Trophoblast cell (in vitro differentiated cells and primary cell): Measurements from ENCODE around the gene RPL7A. TPM values are rescaled to one million over a fixed set of nuclear protein-coding genes. Genes with fewer than 3 reads are reported as not detected.
"Not testable (repeated sequence)": the region's sequence is repeated elsewhere in the genome, so short reads cannot be mapped to it uniquely, and the experiment has no call there.

ENCODE experiments used
- DNase-seq, 2 donors: peaks; one replicate each; pipeline ENCODE4 v3.0.0-alpha.2; 2016
- H2AFZ ChIP-seq: 2 replicates; pipeline ENCODE4 v1.6.1; 2013; ENCODE audit warnings: low read length, moderate library complexity, mild to moderate bottlenecking; ENCODE audit not compliant: insufficient read depth, poor library complexity
- H2AK5ac ChIP-seq: 2 replicates; pipeline ENCODE4 v1.6.1; 2013; ENCODE audit warnings: mild to moderate bottlenecking, low read length
- H2BK120ac ChIP-seq: 2 replicates; pipeline ENCODE4 v1.6.1; 2013; ENCODE audit warnings: low read length, mild to moderate bottlenecking, moderate library complexity; ENCODE audit not compliant: insufficient read depth, poor library complexity
- H2BK12ac ChIP-seq: 2 replicates; pipeline ENCODE4 v1.6.1; 2013; ENCODE audit warnings: mild to moderate bottlenecking, low read length, moderate library complexity
- H2BK5ac ChIP-seq: 2 replicates; pipeline ENCODE4 v1.6.1; 2013; ENCODE audit warnings: low read length, low read depth, moderate library complexity, mild to moderate bottlenecking; ENCODE audit not compliant: poor library complexity
- H3K14ac ChIP-seq: 2 replicates; pipeline ENCODE4 v1.6.1; 2013; ENCODE audit warnings: mild to moderate bottlenecking, low read length
- H3K18ac ChIP-seq: 2 replicates; pipeline ENCODE4 v1.6.1; 2013; ENCODE audit warnings: mild to moderate bottlenecking, low read length
- H3K23ac ChIP-seq: 2 replicates; pipeline ENCODE4 v1.6.1; 2013; ENCODE audit warnings: low read length
- H3K27ac ChIP-seq: 2 replicates; pipeline ENCODE4 v1.5.1; 2013; ENCODE audit warnings: low read depth, mild to moderate bottlenecking, inconsistent platforms, low read length, moderate library complexity
- H3K27me3 ChIP-seq: 2 replicates; pipeline ENCODE4 v1.6.1; 2013; ENCODE audit warnings: inconsistent platforms, mild to moderate bottlenecking, low read length, moderate library complexity; ENCODE audit not compliant: insufficient read depth
- H3K36me3 ChIP-seq, 2 experiments: 1 replicate in 1 of 2; 2 replicates in 1 of 2; pipeline ENCODE4 v1.6.1; 2013; ENCODE audit warnings: low read length in 2 of 2, mild to moderate bottlenecking in 2 of 2, moderate library complexity in 1 of 2; ENCODE audit not compliant: insufficient read depth in 2 of 2, control insufficient read depth in 1 of 2
- H3K4ac ChIP-seq: 2 replicates; pipeline ENCODE4 v1.6.1; 2013; ENCODE audit warnings: low read depth, mild to moderate bottlenecking, low read length, moderate library complexity
- H3K4me1 ChIP-seq, 2 experiments: 1 replicate in 1 of 2; 2 replicates in 1 of 2; pipeline ENCODE4 v1.6.1; 2013; ENCODE audit warnings: low read length in 2 of 2, mild to moderate bottlenecking in 2 of 2, moderate library complexity in 1 of 2; ENCODE audit not compliant: insufficient read depth in 2 of 2, control insufficient read depth in 1 of 2
- H3K4me2 ChIP-seq: 2 replicates; pipeline ENCODE4 v1.6.1; 2013; ENCODE audit warnings: inconsistent platforms, mild to moderate bottlenecking, low read length, moderate library complexity
- H3K4me3 ChIP-seq: 2 replicates; pipeline ENCODE4 v1.5.1; 2013; ENCODE audit warnings: mild to moderate bottlenecking, low read depth, low read length, inconsistent platforms
- H3K79me1 ChIP-seq: one replicate; pipeline ENCODE4 v1.6.1; 2013; ENCODE audit warnings: low read length
- H3K79me2 ChIP-seq: 2 replicates; pipeline ENCODE4 v1.6.1; 2013; ENCODE audit warnings: low read length, mild to moderate bottlenecking; ENCODE audit not compliant: control insufficient read depth, insufficient read depth, poor library complexity
- H3K9ac ChIP-seq: 2 replicates; pipeline ENCODE4 v1.6.1; 2013; ENCODE audit warnings: mild to moderate bottlenecking, low read length
- H3K9me3 ChIP-seq: 2 replicates; pipeline ENCODE4 v1.6.1; 2013; ENCODE audit warnings: low read depth, mild to moderate bottlenecking, control low read depth, inconsistent platforms, low read length; ENCODE audit not compliant: insufficient read depth
- H4K12ac ChIP-seq: 2 replicates; pipeline ENCODE4 v1.6.1; 2013; ENCODE audit warnings: low read depth, mild to moderate bottlenecking, low read length, moderate library complexity
- H4K8ac ChIP-seq: 2 replicates; pipeline ENCODE4 v1.6.1; 2013; ENCODE audit warnings: low read depth, mild to moderate bottlenecking, low read length, moderate library complexity
- H4K91ac ChIP-seq: one replicate; pipeline ENCODE4 v1.6.1; 2013; ENCODE audit warnings: low read depth, mild to moderate bottlenecking, low read length, moderate library complexity
- WGBS: extraction: QIAGEN DNeasy Blood & Tissue Kit; methylation state at CpG from one replicate; pipeline ENCODE4 v1.1.7; 2013; ENCODE audit warnings: missing lambda C conversion rate; ENCODE audit not compliant: insufficient read length, insufficient coverage; ENCODE audit errors: extremely low coverage; 5-methylcytosine and 5-hydroxymethylcytosine counted together
- polyA plus RNA-seq: library from polyadenylated mRNA; stranded (reverse); fragments of 200-250 nt; gene quantifications from 2 replicates; pipeline ENCODE4 v1.2.3, GENCODE V29; 2013

Gene RPL7A
- polyA plus RNA-seq = 1,644 and 1,714 TPM in 2 replicates

GRCh38 chr9:133347985-133348717 lies at the start of gene RPL7A, which contains the start of gene MED22:
Gene RPL7A, plus strand, starts transcription at chr9:133348218. Its CDS starts 26 bp downstream, at chr9:133348244.
Gene MED22, minus strand, starts transcription at chr9:133348131. Its CDS starts 1,469 bp downstream, at chr9:133346662.
- H3K14ac ChIP-seq = peak within 1 kb of the TSS; percentile 99
- H3K36me3 ChIP-seq = peaks cover 64 to 73% of the 10 kb centered on the region in 2 experiments
- peak within 1 kb of the TSS; percentile 99 for H4K12ac ChIP-seq
- H2BK5ac ChIP-seq = peak within 1 kb of the TSS; percentile 100
- no peak within 1 kb of the TSS for H2BK12ac ChIP-seq
- peaks cover 12% of the 10 kb centered on the region for H3K79me1 ChIP-seq
- H4K91ac ChIP-seq = peak within 1 kb of the TSS; percentile 97
- H3K4me1 ChIP-seq = peaks cover 4 to 10% of the 10 kb centered on the region in 2 experiments
- peak within 1 kb of the TSS; percentile 100 for H3K4ac ChIP-seq
- peak within 1 kb of the TSS; percentile 99 for H3K4me3 ChIP-seq
- peaks cover 13% of the 10 kb centered on the region for H3K79me2 ChIP-seq
- no CpG with 5 or more reads among the region's 64 CpGs for WGBS
- peak within 1 kb of the TSS; percentile 85 for H2BK120ac ChIP-seq
- peak within 1 kb of the TSS; percentile 97 for H4K8ac ChIP-seq
- peak within 1 kb of the TSS; percentile 100 for H3K18ac ChIP-seq
- peak; percentile 96 to 98 for DNase-seq
- peak within 1 kb of the TSS; percentile 86 for H2AFZ ChIP-seq
- H3K9me3 ChIP-seq = peaks cover 1% of the 10 kb centered on the region
- peak within 1 kb of the TSS; percentile 100 for H3K9ac ChIP-seq
- H3K23ac ChIP-seq = no peak within 1 kb of the TSS
- H3K4me2 ChIP-seq = peak within 1 kb of the TSS; percentile 79
- H3K27me3 ChIP-seq = no peaks in the 10 kb centered on the region
- H2AK5ac ChIP-seq = peak within 1 kb of the TSS; percentile 99
- peak within 1 kb of the TSS; percentile 94 for H3K27ac ChIP-seq

- not testable (repeated sequence) for H4K91ac ChIP-seq
Measured at GRCh38 chr9:133299996-133300395, 48.0 kb upstream of the RPL7A start.

GRCh38 chr9:133301253-133302230 lies 46.5 kb upstream of the RPL7A start:
- H2AK5ac ChIP-seq = no peak overlapping the region
- H4K12ac ChIP-seq = no peak overlapping the region
- no CpG with 5 or more reads among the region's 13 CpGs for WGBS
- no peak overlapping the region for H3K27ac ChIP-seq
- no peak overlapping the region for H3K4me3 ChIP-seq
- no peak overlapping the region for H4K8ac ChIP-seq
- H4K91ac ChIP-seq = no peak overlapping the region
- no peaks in the 10 kb centered on the region for H3K4me1 ChIP-seq
- peaks cover 9% of the 10 kb centered on the region for H3K9me3 ChIP-seq
- H3K27me3 ChIP-seq = no peaks in the 10 kb centered on the region
- H3K4me2 ChIP-seq = no peak overlapping the region
- H3K36me3 ChIP-seq = no peaks in the 10 kb centered on the region
- H3K14ac ChIP-seq = no peak overlapping the region
- H3K79me2 ChIP-seq = no peaks in the 10 kb centered on the region
- H3K79me1 ChIP-seq = no peaks in the 10 kb centered on the region
- no peak for DNase-seq
- no peak overlapping the region for H2BK120ac ChIP-seq
- no peak overlapping the region for H3K18ac ChIP-seq
- no peak overlapping the region for H2AFZ ChIP-seq
- no peak overlapping the region for H3K23ac ChIP-seq
- H2BK5ac ChIP-seq = no peak overlapping the region
- no peak overlapping the region for H3K9ac ChIP-seq
- H2BK12ac ChIP-seq = no peak overlapping the region
- H3K4ac ChIP-seq = no peak overlapping the region

More at GRCh38 chr9:133299996-133300395, 48.0 kb upstream of the RPL7A start:
- DNase-seq, H3K4ac ChIP-seq, H2AK5ac ChIP-seq, H3K4me1 ChIP-seq, H3K27ac ChIP-seq, H4K12ac ChIP-seq, H3K14ac ChIP-seq, H3K79me2 ChIP-seq, H3K4me3 ChIP-seq, H3K18ac ChIP-seq, H3K9ac ChIP-seq, H3K36me3 ChIP-seq, H2BK5ac ChIP-seq, H4K8ac ChIP-seq, H2BK120ac ChIP-seq, H2BK12ac ChIP-seq, H3K9me3 ChIP-seq, H3K4me2 ChIP-seq, H2AFZ ChIP-seq, H3K27me3 ChIP-seq, H3K79me1 ChIP-seq, H3K23ac ChIP-seq: not testable (repeated sequence)
- no CpG with 5 or more reads among the region's 16 CpGs for WGBS
